ENCODE data around the gene ADH7.
"Not testable (repeated sequence)": the region's sequence is repeated elsewhere in the genome, so short reads cannot be mapped to it uniquely, and the experiment has no call there.

Gene ADH7

GRCh38 chr4:99435154-99435553 is at the start of gene ADH7:
Gene ADH7, minus strand, starts transcription at chr4:99435342. Its CDS starts 109 bp downstream, at chr4:99435233.
- DNase-seq, result no peak

GRCh38 chr4:99483636-99484035 is 48.5 kb upstream of the ADH7 start:
- no peak for DNase-seq

GRCh38 chr4:99473131-99473530 is 38.0 kb upstream of the ADH7 start:
- DNase-seq, result no peak

GRCh38 chr4:99471896-99472295 is 36.8 kb upstream of the ADH7 start:
- no peak for DNase-seq

GRCh38 chr4:99471349-99471748 is 36.2 kb upstream of the ADH7 start:
- no peak for DNase-seq

GRCh38 chr4:99468889-99469288 is 33.7 kb upstream of the ADH7 start:
- DNase-seq, result no peak

GRCh38 chr4:99467887-99468286 is 32.7 kb upstream of the ADH7 start:
- no peak for DNase-seq

GRCh38 chr4:99463566-99463965 is 28.4 kb upstream of the ADH7 start:
- no peak for DNase-seq

GRCh38 chr4:99462875-99463464 is 27.8 kb upstream of the ADH7 start:
- DNase-seq, result peak; percentile 33

GRCh38 chr4:99461623-99462401 is 26.7 kb upstream of the ADH7 start:
- no peak for DNase-seq

GRCh38 chr4:99459546-99460042 is 24.5 kb upstream of the ADH7 start:
- no peak for DNase-seq

GRCh38 chr4:99458911-99459447 is 23.8 kb upstream of the ADH7 start:
- DNase-seq, result no peak

- no peak for DNase-seq
Observed at GRCh38 chr4:99457676-99458075, 22.5 kb upstream of the ADH7 start.

GRCh38 chr4:99457270-99457669 is 22.1 kb upstream of the ADH7 start:
- DNase-seq, result no peak

- DNase-seq, result no peak
Observed at GRCh38 chr4:99447513-99447912, 12.4 kb upstream of the ADH7 start.

GRCh38 chr4:99447079-99447478 is 11.9 kb upstream of the ADH7 start:
- no peak for DNase-seq

GRCh38 chr4:99438405-99438780 is 3.3 kb upstream of the ADH7 start:
- no peak for DNase-seq

- DNase-seq, result peak; percentile 54
Observed at GRCh38 chr4:99437723-99438404, 2.7 kb upstream of the ADH7 start.

- no peak for DNase-seq
Observed at GRCh38 chr4:99436976-99437722, 2.0 kb upstream of the ADH7 start.

GRCh38 chr4:99436462-99436861 is 1.3 kb upstream of the ADH7 start:
- DNase-seq, result no peak

GRCh38 chr4:99430106-99430505 is 5.0 kb downstream of the ADH7 start:
- no peak for DNase-seq

GRCh38 chr4:99417125-99417524 is 18.0 kb downstream of the ADH7 start:
- no peak for DNase-seq

GRCh38 chr4:99415762-99416161 is 19.4 kb downstream of the ADH7 start:
- DNase-seq, result not testable (repeated sequence)
